GM12864 (cell line): Measurements from ENCODE around the gene AADACL2.
"Not testable (repeated sequence)": the region's sequence is repeated elsewhere in the genome, so short reads cannot be mapped to it uniquely, and the experiment has no call there.

ENCODE experiments used
- DNase-seq: peaks from one replicate; pipeline ENCODE4 v3.0.0-alpha.2; 2011; ENCODE audit warnings: low read depth
- H3K4me3 ChIP-seq: 2 replicates; pipeline ENCODE4 v1.5.1; 2011; ENCODE audit warnings: mild to moderate bottlenecking, low read depth, low read length, control low read depth
- TF ChIP-seq, protein P1 (sequence below): IDR thresholded peaks from 2 replicates; pipeline ENCODE4 v1.5.1; 2011; ENCODE audit warnings: low read depth, mild to moderate bottlenecking, moderate library complexity, low read length, control low read depth, inconsistent platforms; ENCODE audit errors: missing control alignments

Gene AADACL2

DNA sequence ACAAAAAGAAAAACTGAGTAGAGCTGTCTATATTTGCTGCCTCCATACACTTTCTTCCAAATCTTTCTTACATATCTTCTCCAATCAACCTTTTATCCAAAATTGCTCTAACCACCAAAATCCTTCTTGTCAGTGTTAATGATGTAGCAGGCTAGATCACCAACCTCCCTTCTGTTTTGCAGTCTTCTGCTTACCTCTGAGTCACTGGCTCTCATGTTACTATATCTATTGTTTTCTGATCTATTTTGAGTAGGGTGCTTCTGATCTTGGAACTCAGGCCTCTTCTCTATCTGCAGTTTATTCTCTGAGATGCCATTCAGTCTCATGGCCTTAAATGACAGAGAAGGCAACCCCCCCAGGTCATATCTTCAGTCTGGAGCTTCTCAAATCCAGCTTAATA is 53.9 kb downstream of the AADACL2 start:
- no peak overlapping the region for H3K4me3 ChIP-seq
- TF ChIP-seq, protein P1, sequence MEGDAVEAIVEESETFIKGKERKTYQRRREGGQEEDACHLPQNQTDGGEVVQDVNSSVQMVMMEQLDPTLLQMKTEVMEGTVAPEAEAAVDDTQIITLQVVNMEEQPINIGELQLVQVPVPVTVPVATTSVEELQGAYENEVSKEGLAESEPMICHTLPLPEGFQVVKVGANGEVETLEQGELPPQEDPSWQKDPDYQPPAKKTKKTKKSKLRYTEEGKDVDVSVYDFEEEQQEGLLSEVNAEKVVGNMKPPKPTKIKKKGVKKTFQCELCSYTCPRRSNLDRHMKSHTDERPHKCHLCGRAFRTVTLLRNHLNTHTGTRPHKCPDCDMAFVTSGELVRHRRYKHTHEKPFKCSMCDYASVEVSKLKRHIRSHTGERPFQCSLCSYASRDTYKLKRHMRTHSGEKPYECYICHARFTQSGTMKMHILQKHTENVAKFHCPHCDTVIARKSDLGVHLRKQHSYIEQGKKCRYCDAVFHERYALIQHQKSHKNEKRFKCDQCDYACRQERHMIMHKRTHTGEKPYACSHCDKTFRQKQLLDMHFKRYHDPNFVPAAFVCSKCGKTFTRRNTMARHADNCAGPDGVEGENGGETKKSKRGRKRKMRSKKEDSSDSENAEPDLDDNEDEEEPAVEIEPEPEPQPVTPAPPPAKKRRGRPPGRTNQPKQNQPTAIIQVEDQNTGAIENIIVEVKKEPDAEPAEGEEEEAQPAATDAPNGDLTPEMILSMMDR, result no peak
- no peak for DNase-seq

DNA sequence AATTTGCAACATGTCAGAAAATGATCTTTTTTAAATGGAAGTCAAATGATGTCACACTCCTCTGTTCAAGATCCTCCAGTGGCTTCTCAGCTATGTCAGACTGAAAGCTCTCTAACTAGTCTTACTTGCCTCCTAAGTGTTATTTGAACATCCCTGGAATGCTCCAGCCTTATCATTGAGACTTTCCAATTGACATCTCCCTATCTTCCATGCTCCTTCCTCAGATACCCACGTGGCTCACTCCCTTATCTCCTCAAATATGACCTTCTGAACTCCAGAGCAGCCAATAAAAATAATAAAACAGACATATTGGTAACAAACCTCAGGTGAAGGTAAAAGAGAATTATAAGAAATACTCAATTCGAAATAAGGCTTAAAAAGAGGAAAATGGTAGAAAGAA is 54.7 kb downstream of the AADACL2 start:
- TF ChIP-seq, protein P1, result no peak

DNA sequence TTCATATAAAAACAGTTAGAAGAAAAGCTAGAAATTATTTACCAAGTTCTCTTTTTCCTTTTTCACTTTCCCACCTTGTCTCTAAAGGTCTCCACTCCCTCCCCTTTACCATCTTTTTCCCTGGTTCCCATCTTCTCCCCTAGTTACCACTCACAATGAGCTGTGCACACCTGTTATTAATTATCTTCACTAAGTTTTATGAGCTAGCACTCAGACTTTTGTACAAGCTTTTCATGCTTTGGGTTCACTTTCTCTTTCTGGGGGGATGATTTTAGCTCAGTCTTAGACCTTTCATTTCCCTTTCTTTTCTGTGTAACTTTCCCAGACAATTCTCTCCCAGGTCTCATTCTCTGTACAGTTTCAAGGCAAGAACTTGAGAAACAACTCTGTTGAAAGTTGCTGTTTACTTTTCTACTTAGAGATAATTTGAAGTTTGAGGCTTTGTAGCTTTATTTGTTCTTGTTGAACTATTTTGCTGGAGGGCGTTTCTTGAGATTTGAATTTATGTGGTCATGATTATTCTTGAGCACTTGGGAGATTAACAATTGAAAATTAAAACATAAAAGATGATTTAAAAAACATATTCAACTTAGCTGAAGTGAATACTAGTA is 56.2 kb downstream of the AADACL2 start:
- H3K4me3 ChIP-seq, result no peak overlapping the region
- no peak for DNase-seq
- TF ChIP-seq, protein P1, result no peak

More for the DNA sequence above, 54.7 kb downstream of the AADACL2 start:
- no peak for DNase-seq
- no peak overlapping the region for H3K4me3 ChIP-seq

DNA sequence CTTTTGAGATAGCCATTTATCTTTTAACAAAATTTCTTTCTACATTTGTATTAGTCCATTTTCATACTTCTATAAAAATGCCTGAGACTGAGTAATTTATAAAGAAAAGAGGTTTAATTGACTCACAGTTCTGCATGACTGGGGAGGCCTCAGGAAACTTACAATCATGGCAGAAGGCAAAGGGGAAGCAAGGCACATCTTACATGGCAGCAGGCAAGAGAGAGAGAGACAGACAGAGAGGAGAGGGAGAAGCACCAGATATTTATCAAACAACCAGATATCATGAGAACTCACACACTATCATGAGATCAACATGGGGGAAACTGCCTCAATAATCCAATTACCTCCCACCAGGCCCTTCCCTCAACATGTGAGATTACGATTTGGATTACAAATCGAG is 57.0 kb downstream of the AADACL2 start:
- not testable (repeated sequence) for H3K4me3 ChIP-seq, DNase-seq

DNA sequence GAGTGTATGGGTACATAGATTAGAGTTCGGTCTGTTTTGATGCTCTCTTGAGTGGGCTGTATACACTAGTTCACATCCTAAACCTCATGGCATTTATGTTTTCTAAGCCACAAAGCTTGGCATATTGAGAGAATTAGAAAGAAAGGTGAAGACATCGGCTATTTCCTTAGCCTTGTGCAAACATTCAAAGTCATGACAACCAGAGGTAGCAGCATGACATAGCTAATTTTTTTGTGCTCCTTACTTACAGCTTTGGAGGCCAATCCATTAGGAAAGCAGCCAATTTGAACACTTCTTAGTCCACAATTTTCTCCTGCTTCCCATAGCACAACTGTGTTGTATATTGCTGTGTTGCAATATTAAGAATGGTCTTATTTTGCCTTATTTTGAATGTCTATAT is 58.7 kb downstream of the AADACL2 start:
- H3K4me3 ChIP-seq, result no peak overlapping the region
- no peak for DNase-seq
- TF ChIP-seq, protein P1, result no peak

DNA sequence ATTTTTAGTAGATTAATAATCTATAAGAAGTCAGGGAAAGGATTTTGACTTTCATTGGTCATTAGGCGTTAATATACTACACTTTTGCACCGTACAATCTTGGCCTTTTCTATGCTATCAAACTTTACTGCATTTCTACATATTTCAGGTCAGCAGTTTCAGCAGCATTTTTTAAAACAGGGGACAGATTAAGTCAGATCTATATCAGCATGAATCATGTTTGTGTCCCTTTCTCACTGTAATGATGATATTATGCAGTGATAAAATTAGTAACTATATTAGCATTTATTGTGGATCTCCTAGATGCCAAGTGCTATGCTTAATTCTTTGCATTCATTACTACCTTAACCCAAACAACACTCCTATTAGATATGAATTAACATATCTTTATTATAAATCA is 59.9 kb downstream of the AADACL2 start:
- TF ChIP-seq, protein P1, result no peak
- no peak overlapping the region for H3K4me3 ChIP-seq
- DNase-seq, result no peak

DNA sequence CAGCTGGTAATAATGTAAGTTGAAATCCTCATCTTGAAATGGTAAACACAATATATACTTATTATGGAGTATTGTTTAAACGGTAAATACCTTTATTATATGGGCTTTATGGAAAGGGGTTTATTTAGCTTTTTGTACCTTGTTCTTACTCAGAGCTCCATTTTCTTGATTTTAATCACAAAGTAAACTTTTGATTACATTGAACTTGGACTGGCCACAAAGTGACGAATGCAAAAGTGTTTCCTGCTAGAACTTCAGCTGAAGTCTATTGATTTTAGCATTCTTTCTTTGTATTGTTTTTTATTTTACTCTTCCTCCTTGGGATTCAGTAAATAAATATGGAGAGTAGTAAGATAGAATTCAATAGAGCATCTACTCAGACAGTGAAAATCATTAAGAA is 60.4 kb downstream of the AADACL2 start:
- TF ChIP-seq, protein P1, result no peak
- DNase-seq, result no peak
- H3K4me3 ChIP-seq, result no peak overlapping the region
